Esophagus squamous epithelium (tissue), 4 donors: ENCODE results near the gene ARHGAP30.

Experiments used
- POLR2A ChIP-seq, 4 donors: fragments of 450-650 bp; IDR thresholded peaks; one replicate each; pipeline ENCODE4 v1.6.1; 2017; ENCODE audit warnings: antibody characterized with exemption in 4 of 4, mild to moderate bottlenecking in 4 of 4, moderate library complexity in 3 of 4
- TF ChIP-seq, protein P1 (sequence below), 6 experiments: fragments of 450-650 bp in 4 of 6; fragments of 200-600 bp in 2 of 6; sonication (generic) in 2 of 6; IDR thresholded peaks; one replicate each; pipeline ENCODE4 v1.5.1; 2016 to 2019; ENCODE audit warnings: antibody characterized with exemption in 6 of 6, mild to moderate bottlenecking in 4 of 6, moderate library complexity in 4 of 6

DNA sequence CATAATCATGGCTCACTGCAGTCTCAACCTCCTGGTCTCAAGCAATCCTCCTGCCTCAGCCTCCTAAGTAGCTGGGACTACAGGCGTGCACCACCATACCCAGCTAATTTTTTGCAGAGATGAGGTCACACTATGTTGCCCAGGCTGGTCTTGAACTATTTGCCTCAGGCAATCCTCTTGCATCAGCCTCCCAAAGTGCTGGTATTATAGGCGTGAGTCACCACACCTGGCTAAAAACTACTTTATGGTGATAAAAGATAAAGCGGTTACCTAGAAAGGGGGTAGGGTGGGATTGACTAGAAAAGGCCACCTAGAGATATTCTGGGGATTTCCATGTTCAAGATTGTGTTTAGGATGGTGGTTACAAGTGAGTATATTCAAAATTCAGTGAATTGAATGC lies 35.9 kb downstream of the ARHGAP30 start:
- TF ChIP-seq, protein P1, sequence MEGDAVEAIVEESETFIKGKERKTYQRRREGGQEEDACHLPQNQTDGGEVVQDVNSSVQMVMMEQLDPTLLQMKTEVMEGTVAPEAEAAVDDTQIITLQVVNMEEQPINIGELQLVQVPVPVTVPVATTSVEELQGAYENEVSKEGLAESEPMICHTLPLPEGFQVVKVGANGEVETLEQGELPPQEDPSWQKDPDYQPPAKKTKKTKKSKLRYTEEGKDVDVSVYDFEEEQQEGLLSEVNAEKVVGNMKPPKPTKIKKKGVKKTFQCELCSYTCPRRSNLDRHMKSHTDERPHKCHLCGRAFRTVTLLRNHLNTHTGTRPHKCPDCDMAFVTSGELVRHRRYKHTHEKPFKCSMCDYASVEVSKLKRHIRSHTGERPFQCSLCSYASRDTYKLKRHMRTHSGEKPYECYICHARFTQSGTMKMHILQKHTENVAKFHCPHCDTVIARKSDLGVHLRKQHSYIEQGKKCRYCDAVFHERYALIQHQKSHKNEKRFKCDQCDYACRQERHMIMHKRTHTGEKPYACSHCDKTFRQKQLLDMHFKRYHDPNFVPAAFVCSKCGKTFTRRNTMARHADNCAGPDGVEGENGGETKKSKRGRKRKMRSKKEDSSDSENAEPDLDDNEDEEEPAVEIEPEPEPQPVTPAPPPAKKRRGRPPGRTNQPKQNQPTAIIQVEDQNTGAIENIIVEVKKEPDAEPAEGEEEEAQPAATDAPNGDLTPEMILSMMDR (IDR thresholded peaks at IDR 0.05): no peak
- no peak for TF ChIP-seq POLR2A (IDR thresholded peaks at IDR 0.05)
